IMR-90 (cell line): ENCODE data around the gene CLUH. TPM values are rescaled to one million over a fixed set of nuclear protein-coding genes. Genes with fewer than 3 reads are reported as not detected.

Source experiments
- ATAC-seq: fragments of 200-7000 bp; cut with Tn5 transposase; 2 replicates; pipeline ENCODE4 v1.9.1; 2020; ENCODE audit warnings: low read depth, mild to moderate bottlenecking, moderate library complexity
- BruUV-seq: library from RNA; stranded (reverse); fragments of 400-500 nt; replicated peaks from 2 replicates; lab custom pipeline; 2021; lab: Mats Ljungman, UMichigan
- CTCF ChIA-PET: fragments of 300-600 bp; formaldehyde crosslinking; extraction: SDS; loops from one replicate; lab custom pipeline; 2021; ENCODE audit warnings: antibody characterized with exemption; lab: Yijun Ruan, JAX
- POLR2A ChIA-PET: fragments of 300-600 bp; sonication (Branson Sonifier 250); formaldehyde crosslinking; loops from one replicate; lab custom pipeline; 2022; ENCODE audit warnings: antibody characterized with exemption; ENCODE audit not compliant: unreplicated experiment; lab: Charles Lee
- DNase-seq: peaks from one replicate; pipeline ENCODE4 v3.0.0; 2013
- H2AFZ ChIP-seq: replicated peaks from 2 replicates; pipeline ENCODE3; 2013; ENCODE audit warnings: low read length, mild to moderate bottlenecking; ENCODE audit not compliant: poor library complexity
- H2AK5ac ChIP-seq: 2 replicates; pipeline ENCODE4 v1.6.1; 2013; ENCODE audit warnings: low read depth, low read length, inconsistent platforms
- H2AK9ac ChIP-seq: replicated peaks from 2 replicates; pipeline ENCODE3; 2013; ENCODE audit warnings: mild to moderate bottlenecking, low read depth, low read length, moderate library complexity; ENCODE audit not compliant: poor library complexity
- H2BK120ac ChIP-seq: 2 replicates; pipeline ENCODE4 v1.6.1; 2013; ENCODE audit warnings: low read depth, low read length, inconsistent platforms
- H2BK15ac ChIP-seq: 3 replicates; pipeline ENCODE4 v1.6.1; 2013; ENCODE audit warnings: low read depth, low read length, inconsistent platforms
- H2BK20ac ChIP-seq: 2 replicates; pipeline ENCODE4 v1.6.1; 2013; ENCODE audit warnings: low read depth, mild to moderate bottlenecking, inconsistent platforms, low read length, moderate library complexity
- H2BK5ac ChIP-seq: 2 replicates; pipeline ENCODE4 v1.6.1; 2013; ENCODE audit warnings: mild to moderate bottlenecking, low read depth, low read length, inconsistent platforms; ENCODE audit not compliant: poor library complexity, severe bottlenecking
- H3K14ac ChIP-seq: replicated peaks from 2 replicates; pipeline ENCODE4 v1.6.1; 2013; ENCODE audit warnings: low read depth, low read length, inconsistent platforms
- H3K18ac ChIP-seq: 2 replicates; pipeline ENCODE4 v1.6.1; 2013; ENCODE audit warnings: low read depth, low read length, control low read depth
- H3K23ac ChIP-seq: 2 replicates; pipeline ENCODE4 v1.6.1; 2013; ENCODE audit warnings: low read depth, low read length, inconsistent platforms
- H3K27ac ChIP-seq: 2 replicates; pipeline ENCODE4 v1.5.1; 2013; ENCODE audit warnings: mild to moderate bottlenecking, control low read depth, low read length; ENCODE audit not compliant: insufficient read depth
- H3K27me3 ChIP-seq: 2 replicates; pipeline ENCODE4 v1.6.1; 2013; ENCODE audit warnings: low read length; ENCODE audit not compliant: control insufficient read depth, insufficient read depth
- H3K36me3 ChIP-seq: 2 replicates; pipeline ENCODE4 v1.6.1; 2013; ENCODE audit warnings: low read length, mixed read lengths; ENCODE audit not compliant: control insufficient read depth, insufficient read depth
- H3K4ac ChIP-seq: 2 replicates; pipeline ENCODE4 v1.6.1; 2013; ENCODE audit warnings: low read depth, low read length, inconsistent platforms
- H3K4me1 ChIP-seq: 2 replicates; pipeline ENCODE4 v1.6.1; 2013; ENCODE audit warnings: low read length, mixed read lengths; ENCODE audit not compliant: control insufficient read depth, insufficient read depth
- H3K4me2 ChIP-seq: 2 replicates; pipeline ENCODE4 v1.6.1; 2013; ENCODE audit warnings: low read depth, mild to moderate bottlenecking, control low read depth, low read length, moderate library complexity
- H3K4me3 ChIP-seq: 2 replicates; pipeline ENCODE4 v1.5.1; 2013; ENCODE audit warnings: low read depth, mild to moderate bottlenecking, control low read depth, low read length, moderate library complexity; ENCODE audit not compliant: insufficient read depth
- H3K56ac ChIP-seq: 2 replicates; pipeline ENCODE4 v1.6.1; 2013; ENCODE audit warnings: low read length, inconsistent platforms; ENCODE audit not compliant: insufficient read depth; ENCODE audit errors: extremely low read depth
- H3K79me1 ChIP-seq, 2 experiments: 2 replicates each; pipeline ENCODE4 v1.6.1; 2013; ENCODE audit warnings: low read length in 2 of 2, inconsistent platforms in 1 of 2, low read depth in 1 of 2
- H3K9ac ChIP-seq: 2 replicates; pipeline ENCODE4 v1.6.1; 2013; ENCODE audit warnings: low read depth, low read length, control low read depth
- H3K9me1 ChIP-seq: 2 replicates; pipeline ENCODE4 v1.6.1; 2013; ENCODE audit warnings: low read length, inconsistent platforms; ENCODE audit not compliant: insufficient read depth
- H3K9me3 ChIP-seq: 2 replicates; pipeline ENCODE4 v1.6.1; 2013; ENCODE audit warnings: low read length; ENCODE audit not compliant: control insufficient read depth, insufficient read depth
- H4K20me1 ChIP-seq: 2 replicates; pipeline ENCODE4 v1.6.1; 2013; ENCODE audit warnings: low read length, inconsistent platforms; ENCODE audit not compliant: insufficient read depth
- H4K5ac ChIP-seq: 2 replicates; pipeline ENCODE4 v1.6.1; 2013; ENCODE audit warnings: mild to moderate bottlenecking, low read depth, low read length, control low read depth
- H4K8ac ChIP-seq, 2 experiments: 2 replicates each; pipeline ENCODE4 v1.6.1; 2013; ENCODE audit warnings: low read depth in 2 of 2, low read length in 2 of 2, control low read depth in 1 of 2, inconsistent platforms in 1 of 2
- H4K91ac ChIP-seq: 2 replicates; pipeline ENCODE4 v1.6.1; 2013; ENCODE audit warnings: low read depth, low read length, inconsistent platforms; ENCODE audit not compliant: insufficient read depth
- MAZ ChIP-seq: IDR thresholded peaks from 2 replicates; pipeline ENCODE4 v1.6.1; 2012; ENCODE audit warnings: low read depth, mild to moderate bottlenecking, low read length, improper control_type of control experiment, moderate library complexity, borderline replicate concordance
- MXI1 ChIP-seq: IDR thresholded peaks from 2 replicates; pipeline ENCODE4 v1.6.1; 2012; ENCODE audit warnings: low read depth, mild to moderate bottlenecking, low read length, moderate library complexity, borderline replicate concordance
- RAD21 ChIP-seq: IDR thresholded peaks from 2 replicates; pipeline ENCODE4 v1.6.1; 2012; ENCODE audit warnings: low read length, improper control_type of control experiment
- WGBS, 2 experiments: methylation state at CpG; one replicate each; pipeline versions ENCODE4 v1.1.5 to v1.1.7; 2013; ENCODE audit warnings: missing lambda C conversion rate in 2 of 2; ENCODE audit not compliant: insufficient read length in 1 of 2; ENCODE audit errors: extremely low coverage in 2 of 2; 5-methylcytosine and 5-hydroxymethylcytosine counted together
- dilution Hi-C: fragments of 300-500 bp; cut with HindIII; formaldehyde crosslinking; loops from one replicate; pipeline ENCODE4 v1.14.3; 2018; ENCODE audit warnings: low sequenced_read_pairs; ENCODE audit not compliant: unreplicated experiment
- in situ Hi-C: fragments of 300-500 bp; cut with MboI; formaldehyde crosslinking; loops from 3 replicates; pipeline ENCODE4 v1.14.3; 2019; ENCODE audit warnings: low sequenced_read_pairs, inconsistent platforms, mixed read lengths
- intact Hi-C: fragments of 100-400 bp; cut with micrococcal nuclease; formaldehyde crosslinking; loops from 2 replicates; pipeline ENCODE4 v1.10.0; 2022
- polyA plus RNA-seq, 3 experiments: library from polyadenylated mRNA; depleted of rRNA; stranded (reverse); fragments of >200 nt; gene quantifications; 2 replicates each; pipeline ENCODE4 v1.2.3, GENCODE V29; 2012; ENCODE audit warnings: low replicate concordance in 1 of 3
- total RNA-seq: library from RNA; depleted of rRNA; stranded (reverse); fragments of >200 nt; gene quantifications from 2 replicates; pipeline ENCODE4 v1.2.3, GENCODE V29; 2012
- TF ChIP-seq, protein P1 (sequence below): conservative IDR thresholded peaks from 2 replicates; pipeline ENCODE4 v1.5.1; 2012; ENCODE audit warnings: mild to moderate bottlenecking, low read depth, low read length, improper control_type of control experiment

Gene CLUH
- total and polyA plus RNA-seq, 2 of the 4 experiments (the other 2 are of a cell fraction) = 12.9 to 42.0 TPM

DNA sequence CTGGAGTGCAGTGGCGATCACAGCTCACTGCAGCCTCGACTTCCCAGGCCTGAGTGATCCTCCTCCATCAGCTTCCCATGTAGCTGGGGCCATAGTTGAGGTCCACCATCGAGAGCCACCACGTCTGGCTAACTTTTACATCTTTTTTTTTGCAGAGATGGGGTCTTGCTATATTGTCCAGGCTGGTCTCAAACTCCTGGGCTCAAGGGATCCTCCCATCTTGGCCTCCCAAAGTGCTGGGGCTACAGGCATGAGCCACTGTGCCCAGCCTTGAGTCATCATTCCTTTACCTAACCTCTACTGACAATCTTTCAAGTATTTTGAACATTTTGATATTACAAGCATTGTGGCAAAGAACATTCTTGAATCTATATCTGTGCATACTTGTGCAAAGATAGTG is 47.3 kb upstream of the CLUH start:
- dilution Hi-C loops (no loop called here), in situ Hi-C loops (no loop called here)
- WGBS, 2 experiments = no CpG with 5 or more reads among the region's 4 CpGs

More for the DNA sequence above, 47.3 kb upstream of the CLUH start:
- H3K4me3 ChIP-seq = no peak overlapping the region
- no peak overlapping the region for H3K18ac ChIP-seq
- no peak overlapping the region for H3K4me2 ChIP-seq
- H2AK9ac ChIP-seq = no peak overlapping the region
- no peak overlapping the region for H3K56ac ChIP-seq
- H3K14ac ChIP-seq = no peak overlapping the region
- no peak overlapping the region for H2BK20ac ChIP-seq
- H2BK15ac ChIP-seq = no peak overlapping the region
- no TSS peak for BruUV-seq
- no peak overlapping the region for H2AK5ac ChIP-seq
- ChIA-PET CTCF (no interaction called here), POLR2A (no interaction called here)
- no peaks in the 10 kb centered on the region for H3K4me1 ChIP-seq
- no peaks in the 10 kb centered on the region for H4K20me1 ChIP-seq
- H3K27me3 ChIP-seq = peaks cover 32% of the 10 kb centered on the region
- H3K27ac ChIP-seq = no peak overlapping the region
- no peak for DNase-seq
- H4K5ac ChIP-seq = no peak overlapping the region
- no peaks in the 10 kb centered on the region for H3K79me1 ChIP-seq
- intact Hi-C loops = no loop called here
- ATAC-seq = no peak
- H3K36me3 ChIP-seq = no peaks in the 10 kb centered on the region
- no peak overlapping the region for H3K23ac ChIP-seq
- H3K9me3 ChIP-seq = no peaks in the 10 kb centered on the region
- TF ChIP-seq RAD21 (no peak), MXI1 (no peak), MAZ (no peak)
- TF ChIP-seq, protein P1, sequence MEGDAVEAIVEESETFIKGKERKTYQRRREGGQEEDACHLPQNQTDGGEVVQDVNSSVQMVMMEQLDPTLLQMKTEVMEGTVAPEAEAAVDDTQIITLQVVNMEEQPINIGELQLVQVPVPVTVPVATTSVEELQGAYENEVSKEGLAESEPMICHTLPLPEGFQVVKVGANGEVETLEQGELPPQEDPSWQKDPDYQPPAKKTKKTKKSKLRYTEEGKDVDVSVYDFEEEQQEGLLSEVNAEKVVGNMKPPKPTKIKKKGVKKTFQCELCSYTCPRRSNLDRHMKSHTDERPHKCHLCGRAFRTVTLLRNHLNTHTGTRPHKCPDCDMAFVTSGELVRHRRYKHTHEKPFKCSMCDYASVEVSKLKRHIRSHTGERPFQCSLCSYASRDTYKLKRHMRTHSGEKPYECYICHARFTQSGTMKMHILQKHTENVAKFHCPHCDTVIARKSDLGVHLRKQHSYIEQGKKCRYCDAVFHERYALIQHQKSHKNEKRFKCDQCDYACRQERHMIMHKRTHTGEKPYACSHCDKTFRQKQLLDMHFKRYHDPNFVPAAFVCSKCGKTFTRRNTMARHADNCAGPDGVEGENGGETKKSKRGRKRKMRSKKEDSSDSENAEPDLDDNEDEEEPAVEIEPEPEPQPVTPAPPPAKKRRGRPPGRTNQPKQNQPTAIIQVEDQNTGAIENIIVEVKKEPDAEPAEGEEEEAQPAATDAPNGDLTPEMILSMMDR = no peak
- no peak overlapping the region for H2BK120ac ChIP-seq
- H4K91ac ChIP-seq = no peak overlapping the region
- no peak overlapping the region for H3K9ac ChIP-seq
- H3K9me1 ChIP-seq = no peaks in the 10 kb centered on the region
- H2AFZ ChIP-seq = no peak overlapping the region
- no peak overlapping the region for H4K8ac ChIP-seq
- no peak overlapping the region for H2BK5ac ChIP-seq
- no peak overlapping the region for H3K4ac ChIP-seq
